MM.1S (cell line): ENCODE measurements around the gene NCOA3.

Source experiments
- CTCF ChIP-seq: fragments of 300-600 bp; sonication (generic); IDR thresholded peaks from 2 replicates; pipeline ENCODE4 v1.5.1; 2016; ENCODE audit warnings: antibody characterized with exemption, low read length, mixed read lengths
- EZH2 ChIP-seq: fragments of 300-600 bp; sonication (generic); optimal IDR thresholded peaks from 2 replicates; pipeline ENCODE3; 2017; ENCODE audit warnings: low read depth, mild to moderate bottlenecking, antibody characterized with exemption, low read length, mixed read lengths

GRCh38 chr20:47606414-47606982, 104.8 kb downstream of the NCOA3 start:
- TF ChIP-seq CTCF (no peak), EZH2 (no peak)
